GM18519 (cell line): ENCODE results near the gene EGFR.
"Not testable (repeated sequence)": the region's sequence is repeated elsewhere in the genome, so short reads cannot be mapped to it uniquely, and the experiment has no call there.

Experiments
- ATAC-seq: cut with Tn5 transposase; IDR thresholded peaks from one replicate; pipeline ENCODE4 v1.9.1; 2021; ENCODE audit warnings: mild to moderate bottlenecking, moderate library complexity; ENCODE audit not compliant: unreplicated experiment, low FRiP score

EGFR gene

DNA sequence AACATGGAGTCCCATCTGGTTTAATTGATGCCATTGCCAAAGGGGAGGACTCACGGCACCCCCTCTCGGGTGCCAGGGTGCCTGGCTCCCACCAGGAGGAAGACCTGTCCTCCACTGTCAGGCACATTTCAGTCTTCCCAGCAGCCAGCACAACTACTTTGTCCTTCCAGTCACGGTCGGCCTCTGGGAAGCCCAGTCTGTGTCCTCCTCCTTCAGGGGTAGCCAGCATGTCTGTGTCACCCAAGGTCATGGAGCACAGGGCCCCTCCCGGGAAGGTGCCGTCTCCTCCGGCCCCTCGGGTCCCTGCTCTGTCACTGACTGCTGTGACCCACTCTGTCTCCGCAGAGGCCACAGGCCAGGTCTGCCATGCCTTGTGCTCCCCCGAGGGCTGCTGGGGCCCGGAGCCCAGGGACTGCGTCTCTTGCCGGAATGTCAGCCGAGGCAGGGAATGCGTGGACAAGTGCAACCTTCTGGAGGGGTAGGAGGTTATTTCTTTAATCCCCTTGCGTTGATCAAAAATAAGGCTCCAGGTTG is 142.4 kb downstream of the EGFR start:
- ATAC-seq, result no peak

DNA sequence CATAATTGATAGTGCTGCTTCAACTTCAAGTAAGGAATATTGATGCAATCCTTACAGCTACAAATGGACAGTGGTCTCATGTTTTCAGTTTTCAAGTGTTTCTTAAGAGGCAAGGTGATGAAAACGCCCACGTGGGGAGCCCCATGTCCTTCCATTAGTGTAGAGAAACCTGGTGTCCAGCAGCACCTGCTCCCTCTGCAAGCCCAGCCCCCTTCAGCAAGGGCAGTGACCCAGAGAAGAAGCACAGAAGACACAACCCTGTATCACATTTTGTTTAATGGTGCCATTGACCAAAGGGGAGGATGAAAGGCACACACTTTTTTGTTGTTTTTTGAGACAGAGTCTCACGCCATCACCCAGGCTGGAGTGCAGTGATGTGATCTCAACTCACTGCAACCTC is 143.7 kb downstream of the EGFR start:
- no peak for ATAC-seq

DNA sequence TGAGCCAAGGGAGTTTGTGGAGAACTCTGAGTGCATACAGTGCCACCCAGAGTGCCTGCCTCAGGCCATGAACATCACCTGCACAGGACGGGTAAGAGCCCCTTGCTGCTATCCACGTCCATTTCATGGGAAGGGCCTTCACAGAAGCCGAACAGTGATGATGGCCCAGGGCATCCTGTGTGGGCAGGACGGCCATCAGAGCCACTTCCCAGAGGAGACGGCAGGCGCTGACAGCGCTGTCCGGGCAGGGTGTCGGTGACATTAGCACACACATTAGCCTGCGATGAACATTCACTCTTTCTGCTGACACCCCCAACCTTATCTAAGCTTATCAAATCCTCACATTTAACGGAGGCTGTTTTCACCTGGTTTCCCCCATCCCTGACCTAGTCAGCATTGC is 144.9 kb downstream of the EGFR start:
- no peak for ATAC-seq

DNA sequence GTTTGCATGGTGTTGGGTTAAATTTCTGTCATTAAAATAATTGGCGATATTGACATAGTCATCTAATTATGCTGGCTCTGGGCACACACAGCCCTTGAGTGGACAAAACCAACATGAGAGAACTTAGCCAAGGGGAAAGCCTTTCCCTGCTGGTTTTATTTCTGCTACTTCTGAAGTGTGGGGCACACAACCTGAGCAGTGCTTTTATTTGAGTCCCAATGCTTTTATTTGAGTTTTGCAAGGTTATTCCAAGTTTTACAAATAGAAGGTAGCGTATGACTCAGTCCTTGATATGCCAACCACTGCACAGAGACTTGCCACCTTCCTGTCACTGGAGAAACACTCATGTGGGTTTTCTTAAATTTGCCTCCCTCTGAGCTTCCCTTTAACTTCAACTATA is 145.7 kb downstream of the EGFR start:
- no peak for ATAC-seq

DNA sequence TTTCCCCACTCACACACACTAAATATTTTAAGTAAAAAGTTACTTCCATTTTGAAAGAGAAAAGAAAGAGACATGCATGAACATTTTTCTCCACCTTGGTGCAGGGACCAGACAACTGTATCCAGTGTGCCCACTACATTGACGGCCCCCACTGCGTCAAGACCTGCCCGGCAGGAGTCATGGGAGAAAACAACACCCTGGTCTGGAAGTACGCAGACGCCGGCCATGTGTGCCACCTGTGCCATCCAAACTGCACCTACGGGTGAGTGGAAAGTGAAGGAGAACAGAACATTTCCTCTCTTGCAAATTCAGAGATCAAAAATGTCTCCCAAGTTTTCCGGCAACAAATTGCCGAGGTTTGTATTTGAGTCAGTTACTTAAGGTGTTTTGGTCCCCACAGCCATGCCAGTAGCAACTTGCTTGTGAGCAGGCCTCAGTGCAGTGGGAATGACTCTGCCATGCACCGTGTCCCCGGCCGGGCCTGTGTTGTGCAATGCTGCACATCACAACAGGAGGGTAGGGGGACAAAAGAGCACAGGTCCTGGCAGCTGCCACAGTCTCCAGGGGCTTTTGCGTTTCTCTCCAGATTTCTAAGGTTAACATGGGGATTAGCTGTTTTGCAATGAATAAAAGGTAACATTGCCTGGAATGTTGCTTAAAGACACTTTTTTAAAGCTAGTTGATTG is 146.5 kb downstream of the EGFR start:
- no peak for ATAC-seq

DNA sequence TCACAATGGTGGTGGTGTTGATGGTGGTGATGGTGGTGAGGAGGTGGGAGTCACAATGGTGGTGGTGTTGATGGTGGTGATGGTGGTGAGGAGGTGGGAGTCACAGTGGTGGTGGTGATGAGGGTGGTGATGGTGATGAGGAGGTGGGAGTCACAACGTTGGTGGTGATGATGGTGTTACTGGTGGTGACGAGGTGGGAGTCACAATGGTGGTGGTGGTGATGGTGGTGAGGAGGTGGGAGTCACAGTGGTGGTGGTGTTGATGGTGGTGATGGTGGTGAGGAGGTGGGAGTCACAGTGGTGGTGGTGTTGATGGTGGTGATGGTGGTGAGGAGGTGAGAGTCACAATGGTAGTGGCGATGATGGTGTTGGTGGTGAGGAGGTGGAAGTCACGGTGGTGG is 148.5 kb downstream of the EGFR start:
- ATAC-seq, result not testable (repeated sequence)

DNA sequence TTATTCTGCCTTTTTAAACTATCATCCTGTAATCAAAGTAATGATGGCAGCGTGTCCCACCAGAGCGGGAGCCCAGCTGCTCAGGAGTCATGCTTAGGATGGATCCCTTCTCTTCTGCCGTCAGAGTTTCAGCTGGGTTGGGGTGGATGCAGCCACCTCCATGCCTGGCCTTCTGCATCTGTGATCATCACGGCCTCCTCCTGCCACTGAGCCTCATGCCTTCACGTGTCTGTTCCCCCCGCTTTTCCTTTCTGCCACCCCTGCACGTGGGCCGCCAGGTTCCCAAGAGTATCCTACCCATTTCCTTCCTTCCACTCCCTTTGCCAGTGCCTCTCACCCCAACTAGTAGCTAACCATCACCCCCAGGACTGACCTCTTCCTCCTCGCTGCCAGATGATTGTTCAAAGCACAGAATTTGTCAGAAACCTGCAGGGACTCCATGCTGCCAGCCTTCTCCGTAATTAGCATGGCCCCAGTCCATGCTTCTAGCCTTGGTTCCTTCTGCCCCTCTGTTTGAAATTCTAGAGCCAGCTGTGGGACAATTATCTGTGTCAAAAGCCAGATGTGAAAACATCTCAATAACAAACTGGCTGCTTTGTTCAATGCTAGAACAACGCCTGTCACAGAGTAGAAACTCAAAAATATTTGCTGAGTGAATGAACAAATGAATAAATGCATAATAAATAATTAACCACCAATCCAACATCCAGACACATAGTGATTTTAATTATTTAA is 151.7 kb downstream of the EGFR start:
- no peak for ATAC-seq

DNA sequence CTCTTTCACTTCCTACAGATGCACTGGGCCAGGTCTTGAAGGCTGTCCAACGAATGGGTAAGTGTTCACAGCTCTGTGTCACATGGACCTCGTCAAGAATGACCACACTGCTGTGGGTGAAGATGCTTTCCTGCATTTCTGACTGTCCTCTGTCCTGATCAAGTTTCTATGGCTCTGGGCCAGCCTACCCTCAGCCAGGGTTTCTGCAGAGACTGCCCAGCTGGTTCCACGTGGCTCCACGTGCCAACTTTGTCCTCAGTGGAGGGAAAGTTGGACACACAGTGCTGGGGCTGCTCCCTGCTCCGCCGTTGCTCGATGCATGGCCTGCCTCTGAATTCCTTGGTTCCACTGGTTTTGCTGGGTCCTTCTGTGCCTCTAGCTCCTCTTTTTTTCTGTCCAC is 152.3 kb downstream of the EGFR start:
- no peak for ATAC-seq

DNA sequence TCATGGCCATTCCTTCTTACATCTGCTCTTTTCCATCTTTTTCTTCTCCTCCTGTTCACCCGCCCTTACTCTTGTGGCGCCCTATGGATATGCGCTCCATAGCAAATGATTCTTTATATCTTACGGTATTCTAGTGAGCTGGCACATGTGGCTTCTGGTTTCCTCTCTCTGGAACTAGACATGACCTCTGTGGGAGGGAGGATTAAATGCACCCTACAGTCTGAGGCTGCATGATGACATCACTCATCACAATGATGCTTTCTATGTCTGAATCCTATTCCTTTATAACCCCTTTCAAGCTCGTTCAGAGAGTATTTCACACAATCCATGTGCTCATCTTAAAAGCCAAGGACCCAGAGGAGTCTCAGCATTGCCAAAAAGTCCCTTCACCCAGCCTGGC is 153.3 kb downstream of the EGFR start:
- ATAC-seq, result no peak

DNA sequence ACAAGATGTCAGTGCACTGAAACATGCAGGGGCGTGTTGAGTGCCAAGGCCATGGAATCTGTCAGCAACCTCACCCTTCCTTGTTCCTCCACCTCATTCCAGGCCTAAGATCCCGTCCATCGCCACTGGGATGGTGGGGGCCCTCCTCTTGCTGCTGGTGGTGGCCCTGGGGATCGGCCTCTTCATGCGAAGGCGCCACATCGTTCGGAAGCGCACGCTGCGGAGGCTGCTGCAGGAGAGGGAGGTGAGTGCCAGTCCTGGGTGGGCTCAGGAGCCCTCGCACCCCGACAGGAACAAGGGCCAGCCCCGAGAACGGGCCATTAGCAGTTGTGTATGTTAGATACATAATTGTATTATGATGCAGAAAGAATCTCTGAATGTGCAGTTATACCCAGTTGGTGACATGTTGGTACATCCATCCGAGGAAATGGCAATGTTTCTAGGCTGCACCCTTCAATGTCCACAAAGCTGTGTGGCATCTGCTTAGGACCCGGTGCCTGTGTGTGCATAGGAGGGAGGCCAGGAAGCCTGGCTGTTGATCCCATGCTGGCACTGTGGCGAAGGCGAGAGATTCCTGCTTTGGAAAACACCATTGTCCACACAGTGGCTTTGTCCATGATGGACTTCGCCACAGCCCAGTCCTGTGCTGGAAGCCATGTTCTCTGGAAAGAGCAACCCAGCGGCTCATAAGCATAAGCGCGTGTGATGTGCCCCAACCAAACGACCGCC is 154.2 kb downstream of the EGFR start:
- no peak for ATAC-seq

DNA sequence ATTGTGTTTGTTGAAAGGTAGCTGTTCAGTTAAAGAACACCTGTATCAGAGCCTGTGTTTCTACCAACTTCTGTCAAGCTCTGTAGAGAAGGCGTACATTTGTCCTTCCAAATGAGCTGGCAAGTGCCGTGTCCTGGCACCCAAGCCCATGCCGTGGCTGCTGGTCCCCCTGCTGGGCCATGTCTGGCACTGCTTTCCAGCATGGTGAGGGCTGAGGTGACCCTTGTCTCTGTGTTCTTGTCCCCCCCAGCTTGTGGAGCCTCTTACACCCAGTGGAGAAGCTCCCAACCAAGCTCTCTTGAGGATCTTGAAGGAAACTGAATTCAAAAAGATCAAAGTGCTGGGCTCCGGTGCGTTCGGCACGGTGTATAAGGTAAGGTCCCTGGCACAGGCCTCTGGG is 154.9 kb downstream of the EGFR start:
- ATAC-seq, result no peak

DNA sequence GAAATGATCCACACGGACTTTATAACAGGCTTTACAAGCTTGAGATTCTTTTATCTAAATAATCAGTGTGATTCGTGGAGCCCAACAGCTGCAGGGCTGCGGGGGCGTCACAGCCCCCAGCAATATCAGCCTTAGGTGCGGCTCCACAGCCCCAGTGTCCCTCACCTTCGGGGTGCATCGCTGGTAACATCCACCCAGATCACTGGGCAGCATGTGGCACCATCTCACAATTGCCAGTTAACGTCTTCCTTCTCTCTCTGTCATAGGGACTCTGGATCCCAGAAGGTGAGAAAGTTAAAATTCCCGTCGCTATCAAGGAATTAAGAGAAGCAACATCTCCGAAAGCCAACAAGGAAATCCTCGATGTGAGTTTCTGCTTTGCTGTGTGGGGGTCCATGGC is 155.6 kb downstream of the EGFR start:
- ATAC-seq, result no peak

DNA sequence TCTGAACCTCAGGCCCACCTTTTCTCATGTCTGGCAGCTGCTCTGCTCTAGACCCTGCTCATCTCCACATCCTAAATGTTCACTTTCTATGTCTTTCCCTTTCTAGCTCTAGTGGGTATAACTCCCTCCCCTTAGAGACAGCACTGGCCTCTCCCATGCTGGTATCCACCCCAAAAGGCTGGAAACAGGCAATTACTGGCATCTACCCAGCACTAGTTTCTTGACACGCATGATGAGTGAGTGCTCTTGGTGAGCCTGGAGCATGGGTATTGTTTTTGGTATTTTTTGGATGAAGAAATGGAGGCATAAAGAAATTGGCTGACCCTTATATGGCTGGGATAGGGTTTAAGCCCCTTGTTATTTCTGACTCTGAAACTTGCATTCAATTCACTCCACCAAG is 156.0 kb downstream of the EGFR start:
- ATAC-seq, result no peak

DNA sequence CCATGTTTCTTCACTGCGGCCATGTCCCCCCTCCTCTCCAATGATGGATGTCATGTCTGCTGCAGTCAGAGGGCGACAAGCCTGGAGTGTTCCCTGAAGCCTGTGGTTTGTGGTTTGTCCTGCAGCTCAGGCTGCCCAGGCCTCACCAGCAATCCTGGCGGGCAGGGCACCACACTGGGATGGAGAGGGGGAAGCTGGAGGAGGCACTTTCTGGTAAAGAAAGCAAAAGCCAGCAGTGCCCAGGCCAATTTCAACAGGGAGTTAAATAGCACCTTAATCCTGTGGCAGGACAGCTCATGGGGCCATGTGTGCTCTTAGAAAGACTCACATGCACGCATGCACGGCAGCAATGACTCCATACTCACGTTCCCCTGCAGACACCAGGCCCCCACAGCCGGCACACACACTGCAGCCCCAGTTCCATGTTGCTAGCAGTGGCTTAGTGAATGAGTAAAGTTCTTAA is 158.3 kb downstream of the EGFR start:
- ATAC-seq, result no peak

DNA sequence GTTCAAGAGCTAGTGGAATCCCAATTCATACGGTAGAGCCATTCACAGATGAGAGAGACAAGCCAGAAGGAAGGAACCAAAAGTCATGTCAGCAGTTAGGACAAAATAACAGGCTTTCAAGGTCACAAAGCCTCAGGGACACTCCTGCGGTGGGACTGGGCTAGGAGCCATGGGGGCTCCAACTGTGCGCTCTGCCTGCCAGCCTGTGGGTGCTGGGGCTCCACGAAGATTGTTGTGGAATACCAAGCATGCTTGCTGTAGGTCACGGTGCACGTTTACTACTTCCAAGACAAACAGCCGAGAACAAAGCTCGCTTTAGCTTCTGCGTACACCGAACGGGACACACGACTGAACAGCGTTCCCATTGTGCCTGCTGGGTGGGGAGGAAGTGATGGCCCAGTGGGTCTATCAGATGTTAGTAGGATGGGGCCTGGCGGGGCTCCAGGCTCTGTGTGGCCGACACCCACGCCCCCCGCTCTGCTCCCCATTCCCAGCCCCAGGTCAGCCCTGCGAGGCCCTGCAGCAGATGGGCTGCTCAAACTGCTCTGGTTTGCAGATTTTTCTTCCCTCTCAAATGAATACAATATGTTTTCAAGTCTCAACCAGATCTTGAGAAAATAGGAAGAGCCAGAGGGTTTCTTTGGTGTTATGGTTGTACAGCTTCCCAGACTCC is 158.9 kb downstream of the EGFR start:
- ATAC-seq, result no peak

DNA sequence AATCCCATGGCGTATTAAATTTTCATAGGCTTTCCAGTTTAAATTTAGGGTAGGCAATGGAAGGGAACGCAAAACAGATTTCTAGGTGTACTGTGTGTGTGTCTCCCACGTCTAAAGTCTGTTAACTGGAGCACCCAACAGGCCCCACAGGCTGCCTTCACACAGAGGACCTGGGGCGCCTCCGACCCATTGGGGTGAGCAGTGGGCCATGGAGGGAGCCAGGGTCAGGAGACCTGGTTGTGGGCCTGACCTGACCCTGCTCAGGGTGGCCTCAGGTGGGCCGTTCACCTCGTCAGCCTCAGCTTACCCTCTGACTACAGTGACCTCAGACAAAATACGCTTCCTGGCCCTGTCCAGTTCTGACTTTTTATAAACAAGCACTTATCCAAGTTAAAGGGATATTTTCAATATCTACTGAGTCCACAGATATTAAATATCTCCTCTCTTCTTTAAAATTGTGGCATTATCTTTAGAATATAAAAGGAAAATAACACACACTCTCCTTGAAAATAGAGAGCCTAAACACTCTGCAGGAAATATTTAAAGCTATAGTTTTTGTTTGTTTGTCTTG is 159.6 kb downstream of the EGFR start:
- ATAC-seq, result no peak

DNA sequence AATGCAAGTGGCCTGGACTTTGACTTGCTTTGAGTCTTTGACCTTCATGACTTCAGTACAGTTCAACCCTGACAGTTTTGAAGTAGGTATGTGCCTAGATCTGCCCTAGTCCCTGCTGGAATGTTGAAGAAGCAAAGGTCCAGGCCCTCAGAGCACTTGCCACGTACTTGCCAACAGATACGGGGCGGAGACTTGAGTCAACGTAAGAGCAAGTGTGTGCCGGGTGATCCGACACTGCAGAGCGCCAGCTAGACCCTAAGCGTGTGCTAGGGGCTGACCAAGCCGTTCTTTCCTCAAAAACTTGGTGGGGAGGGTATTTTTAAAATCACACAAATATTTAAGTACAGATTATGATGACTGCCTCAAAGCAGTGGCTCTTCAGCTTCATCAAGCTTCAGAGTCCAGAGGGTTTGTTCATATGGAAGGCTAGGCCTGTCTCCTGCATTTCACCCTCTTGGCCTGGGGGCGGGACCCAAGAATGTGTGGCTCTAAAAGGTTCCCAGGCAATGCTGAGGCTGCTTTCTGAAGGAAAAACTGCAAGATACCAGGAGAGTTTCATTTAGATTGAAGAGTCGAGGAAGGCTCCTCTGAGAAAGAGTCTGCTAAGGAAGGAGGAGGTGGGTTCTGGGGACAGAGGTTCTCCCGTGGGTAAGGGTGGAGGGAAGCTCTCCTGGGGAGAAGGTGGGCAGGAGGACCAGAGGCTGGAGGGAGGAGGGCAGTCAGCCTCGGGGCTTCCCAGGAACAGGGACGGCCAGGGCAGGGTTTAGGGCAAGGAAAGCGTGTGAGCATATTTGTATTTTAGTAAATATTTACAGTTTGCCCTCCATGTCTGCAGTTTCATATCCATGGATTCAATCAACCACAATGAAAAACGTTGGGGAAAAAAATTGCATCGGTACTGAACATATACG is 160.3 kb downstream of the EGFR start:
- ATAC-seq, result no peak

DNA sequence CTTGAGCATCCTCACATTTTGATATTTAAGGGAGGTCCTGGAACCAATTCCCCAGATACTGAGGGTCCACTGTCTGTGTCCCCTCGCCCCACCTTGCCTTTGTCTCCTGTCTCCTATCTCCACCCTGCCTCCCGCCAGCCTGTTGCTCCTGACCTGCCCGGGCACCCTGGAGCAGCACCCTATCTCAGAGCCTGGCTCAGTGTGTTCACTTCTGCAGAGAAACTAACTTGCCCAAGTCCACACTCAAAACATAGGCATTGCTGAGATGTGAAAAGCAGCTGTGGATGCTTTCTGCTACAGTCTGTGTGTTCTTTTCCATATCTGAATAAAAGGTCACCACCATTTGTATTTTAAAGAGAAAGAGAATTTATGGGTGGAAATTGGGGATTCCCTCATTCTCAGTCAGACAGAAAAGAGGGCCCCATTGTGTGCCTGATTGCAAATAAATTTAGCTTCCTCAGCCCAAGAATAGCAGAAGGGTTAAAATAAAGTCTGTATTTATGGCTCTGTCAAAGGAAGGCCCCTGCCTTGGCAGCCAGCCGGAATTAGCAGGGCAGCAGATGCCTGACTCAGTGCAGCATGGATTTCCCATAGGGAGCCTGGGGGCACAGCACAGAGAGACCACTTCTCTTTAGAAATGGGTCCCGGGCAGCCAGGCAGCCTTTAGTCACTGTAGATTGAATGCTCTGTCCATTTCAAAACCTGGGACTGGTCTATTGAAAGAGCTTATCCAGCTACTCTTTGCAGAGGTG is 161.3 kb downstream of the EGFR start:
- ATAC-seq, result no peak
